Fibroblast of lung (primary cell): ENCODE data around the gene STK11IP. TPM values are rescaled to one million over a fixed set of nuclear protein-coding genes. Genes with fewer than 3 reads are reported as not detected.
"Not testable (repeated sequence)": the region's sequence is repeated elsewhere in the genome, so short reads cannot be mapped to it uniquely, and the experiment has no call there.

Experiments
- DNase-seq, 2 donors: peaks; one replicate each; pipeline versions ENCODE4 v3.0.0 to v3.0.0-alpha.2; 2010; ENCODE audit warnings: low read depth in 2 of 2
- H2AFZ ChIP-seq: 2 replicates; pipeline ENCODE4 v1.5.1; 2012; ENCODE audit warnings: low read length, control low read depth, inconsistent platforms
- H3K27ac ChIP-seq: 2 replicates; pipeline ENCODE4 v1.5.1; 2011; ENCODE audit warnings: low read length, control low read depth; ENCODE audit not compliant: insufficient read depth
- H3K27me3 ChIP-seq: 2 replicates; pipeline ENCODE4 v1.5.1; 2011; ENCODE audit warnings: mild to moderate bottlenecking, low read length; ENCODE audit not compliant: control insufficient read depth, insufficient read depth
- H3K36me3 ChIP-seq: 2 replicates; pipeline ENCODE4 v1.5.1; 2011; ENCODE audit warnings: low read length; ENCODE audit not compliant: control insufficient read depth, insufficient read depth
- H3K4me1 ChIP-seq: 2 replicates; pipeline ENCODE4 v1.5.1; 2011; ENCODE audit warnings: low read length; ENCODE audit not compliant: control insufficient read depth, insufficient read depth; ENCODE audit errors: extremely low read depth
- H3K4me2 ChIP-seq: 2 replicates; pipeline ENCODE4 v1.5.1; 2011; ENCODE audit warnings: low read length, control low read depth; ENCODE audit not compliant: insufficient read depth; ENCODE audit errors: extremely low read depth
- H3K4me3 ChIP-seq, 4 experiments: fragments of 200-600 bp in 1 of 4; sonication (generic) in 1 of 4; replicated peaks in 1 of 4; 2 replicates each; pipeline ENCODE4 v1.5.1; 2011 to 2016; ENCODE audit warnings: low read length in 4 of 4, low read depth in 3 of 4, mild to moderate bottlenecking in 3 of 4, control low read depth in 2 of 4, inconsistent platforms in 1 of 4, mixed read lengths in 1 of 4; ENCODE audit not compliant: insufficient read depth in 1 of 4; ENCODE audit errors: control extremely low read depth in 1 of 4
- H3K79me2 ChIP-seq: 2 replicates; pipeline ENCODE4 v1.5.1; 2012; ENCODE audit warnings: mild to moderate bottlenecking, low read length, inconsistent platforms; ENCODE audit not compliant: control insufficient read depth, insufficient read depth
- H3K9ac ChIP-seq: 2 replicates; pipeline ENCODE4 v1.5.1; 2011; ENCODE audit warnings: mild to moderate bottlenecking, low read length, control low read depth; ENCODE audit not compliant: insufficient read depth
- H3K9me3 ChIP-seq: 2 replicates; pipeline ENCODE4 v1.5.1; 2012; ENCODE audit warnings: low read depth, low read length; ENCODE audit not compliant: control insufficient read depth, insufficient read depth
- H4K20me1 ChIP-seq: 2 replicates; pipeline ENCODE4 v1.5.1; 2011; ENCODE audit warnings: low read length; ENCODE audit not compliant: control insufficient read depth, insufficient read depth; ENCODE audit errors: extremely low read depth
- CTCF ChIP-seq, 2 donors: IDR thresholded peaks in 1 of 2; conservative IDR thresholded peaks in 1 of 2; 1 replicate in 1 of 2; 2 replicates in 1 of 2; pipeline ENCODE4 v1.5.1; 2011 to 2012; ENCODE audit warnings: low read length in 2 of 2, control low read depth in 1 of 2, inconsistent platforms in 1 of 2, low read depth in 1 of 2, mild to moderate bottlenecking in 1 of 2
- EZH2 ChIP-seq: IDR thresholded peaks from 2 replicates; pipeline ENCODE4 v1.5.1; 2012; ENCODE audit warnings: low read length, control low read depth, mild to moderate bottlenecking; ENCODE audit errors: missing control alignments
- polyA plus RNA-seq, 2 donors: library from polyadenylated mRNA; depleted of rRNA in 1 of 2; stranded (reverse) in 1 of 2; unstranded in 1 of 2; fragments of >200 nt; gene quantifications; 2 replicates each; pipeline ENCODE4 v1.2.1, GENCODE V29; 2011 to 2012; ENCODE audit warnings: missing spikeins in 1 of 2
- total RNA-seq: library from RNA; depleted of rRNA; stranded (reverse); fragments of >200 nt; gene quantifications from 2 replicates; pipeline ENCODE4 v1.2.1, GENCODE V29; 2014

The STK11IP gene
- total and polyA plus RNA-seq, 2 donors (not counting 1 experiment from before 2014, with no cell fraction given) = 5.6 to 16.8 TPM

DNA sequence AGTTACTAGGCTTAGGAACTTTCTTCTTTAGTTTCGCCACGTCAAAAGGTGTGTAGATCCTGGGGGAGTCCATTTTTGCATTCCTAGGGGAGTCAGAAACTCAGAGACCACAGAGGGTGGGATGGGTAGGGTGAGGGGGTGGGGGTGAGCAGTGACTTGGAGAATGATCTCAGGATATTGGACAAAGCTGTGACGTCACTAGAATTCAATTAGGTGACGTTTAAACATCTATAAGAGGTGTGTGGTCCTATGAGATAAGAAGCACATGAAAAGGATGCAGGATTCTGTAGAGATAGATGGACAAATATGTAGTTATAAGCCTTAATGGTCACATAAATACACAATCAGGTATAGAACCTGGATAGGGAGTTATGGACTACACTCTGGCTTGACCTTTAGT is 51.3 kb downstream of the STK11IP start:
- H3K4me3 ChIP-seq = no peak overlapping the region
- H3K9ac ChIP-seq = no peak overlapping the region
- H3K79me2 ChIP-seq = no peaks in the 10 kb centered on the region
- no peak for DNase-seq
- H3K27ac ChIP-seq = no peak overlapping the region
- no peak overlapping the region for H3K4me2 ChIP-seq
- no peaks in the 10 kb centered on the region for H3K27me3 ChIP-seq
- H3K36me3 ChIP-seq = no peaks in the 10 kb centered on the region
- H2AFZ ChIP-seq = no peak overlapping the region
- H3K4me1 ChIP-seq = peaks cover 9% of the 10 kb centered on the region
- no peaks in the 10 kb centered on the region for H4K20me1 ChIP-seq
- no peaks in the 10 kb centered on the region for H3K9me3 ChIP-seq
- no peak for TF ChIP-seq EZH2
- no peak for TF ChIP-seq CTCF (conservative IDR thresholded peaks at IDR 0.05 in 1 of 2, IDR thresholded peaks at IDR 0.05 in 1 of 2; ENCODE audit: low read depth in 1 of 2, low read length in 2 of 2)

DNA sequence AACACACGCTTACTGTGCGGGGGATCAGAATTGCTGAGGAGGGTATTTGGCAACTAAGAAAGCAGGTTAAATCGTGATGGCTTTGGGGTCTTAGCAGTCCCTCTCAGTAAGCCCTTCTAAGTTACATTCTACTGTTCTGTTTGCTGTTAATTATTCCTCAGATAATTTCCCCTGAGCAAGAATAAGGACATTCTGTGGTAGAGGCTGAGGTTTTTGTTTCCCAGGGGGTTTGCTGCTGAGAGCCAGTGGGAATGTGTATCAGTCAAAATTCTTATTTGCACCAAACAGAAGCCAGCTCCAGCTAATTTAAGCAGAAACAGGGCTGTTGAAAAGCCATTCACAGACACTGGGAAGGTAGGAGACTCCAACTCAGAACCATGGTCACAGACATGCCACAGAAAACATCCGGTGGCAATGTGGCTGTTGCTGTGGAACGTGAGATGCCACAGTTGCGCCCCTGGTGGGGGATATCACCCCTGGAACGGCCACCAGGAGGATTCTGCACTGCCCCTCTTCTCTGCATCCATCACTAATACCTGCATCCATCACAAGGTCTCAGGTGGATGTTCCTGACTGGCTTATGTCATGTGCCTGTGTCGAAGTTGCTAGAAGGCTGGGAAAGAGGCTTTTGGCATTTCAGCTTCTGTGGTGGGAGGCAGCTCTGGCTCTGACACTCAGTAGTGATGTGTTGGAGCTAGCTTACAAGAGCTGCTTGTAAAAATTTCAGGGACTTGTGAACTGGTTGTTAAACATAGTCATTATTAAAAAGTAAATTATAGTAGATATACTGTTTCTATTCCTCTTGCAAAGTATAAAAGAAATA is 53.0 kb downstream of the STK11IP start:
- DNase-seq = no peak
- TF ChIP-seq EZH2 (no peak), CTCF (conservative IDR thresholded peaks at IDR 0.05 in 1 of 2, IDR thresholded peaks at IDR 0.05 in 1 of 2; ENCODE audit: low read depth in 1 of 2, low read length in 2 of 2) (no peak)

DNA sequence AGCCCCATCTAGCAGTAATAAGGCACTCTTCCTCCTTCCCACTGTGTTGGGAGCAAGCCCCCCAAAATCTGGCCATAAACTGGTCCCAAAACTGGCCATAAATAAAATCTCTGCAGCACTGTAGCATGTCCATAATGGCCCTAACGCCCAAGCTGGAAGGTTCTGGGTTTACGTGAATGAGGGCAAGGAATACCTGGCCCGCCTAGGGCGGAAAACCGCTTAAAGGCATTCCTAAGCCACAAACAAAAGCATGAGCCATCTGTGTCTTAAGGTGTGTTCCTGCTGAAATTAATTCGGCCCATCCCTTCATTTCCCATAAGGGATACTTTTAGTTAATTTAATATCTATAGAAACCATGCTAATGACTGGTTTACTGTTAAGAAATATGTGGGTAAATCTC is 54.0 kb downstream of the STK11IP start:
- H3K36me3 ChIP-seq, DNase-seq, H3K27ac ChIP-seq, H3K4me2 ChIP-seq, H3K9ac ChIP-seq, H3K4me3 ChIP-seq, H2AFZ ChIP-seq, H3K9me3 ChIP-seq, H3K79me2 ChIP-seq, H3K27me3 ChIP-seq, H4K20me1 ChIP-seq, H3K4me1 ChIP-seq: not testable (repeated sequence)

More for the DNA sequence above, 53.0 kb downstream of the STK11IP start:
- Histone ChIP-seq H3K27ac (no peak overlapping the region), H2AFZ (no peak overlapping the region), H3K27me3 (no peaks in the 10 kb centered on the region), H3K36me3 (no peaks in the 10 kb centered on the region), H3K79me2 (no peaks in the 10 kb centered on the region), H3K9me3 (no peaks in the 10 kb centered on the region), H3K9ac (no peak overlapping the region), H3K4me3 (no peak overlapping the region), H4K20me1 (no peaks in the 10 kb centered on the region), H3K4me1 (peaks cover 5% of the 10 kb centered on the region), H3K4me2 (no peak overlapping the region)
